BLaER1 treated with 17β-estradiol and CSF1 and Interleukin-3, amounts not matched to agents 10 nM and 100 nM (cell line): ENCODE data around the gene GRHL1.

Source experiments
- H3K27ac ChIP-seq, 11 experiments: shearing (Covaris generic); formaldehyde crosslinking; 2 replicates each; pipeline ENCODE4 v1.8.1; 2022
- H3K27me3 ChIP-seq, 11 experiments: shearing (Covaris generic); formaldehyde crosslinking; 2 replicates each; pipeline ENCODE4 v1.8.1; 2022
- H3K36me3 ChIP-seq, 11 experiments: shearing (Covaris generic); formaldehyde crosslinking; 2 replicates each; pipeline ENCODE4 v1.8.1; 2022
- H3K4me1 ChIP-seq, 10 experiments: shearing (Covaris generic); formaldehyde crosslinking; 2 replicates each; pipeline ENCODE4 v1.8.1; 2022
- H3K4me2 ChIP-seq, 11 experiments: shearing (Covaris generic); formaldehyde crosslinking; 2 replicates each; pipeline ENCODE4 v1.8.1; 2022
- H3K4me3 ChIP-seq, 10 experiments: shearing (Covaris generic); formaldehyde crosslinking; 2 replicates each; pipeline ENCODE4 v1.8.1; 2022
- H3K9ac ChIP-seq, 11 experiments: shearing (Covaris generic); formaldehyde crosslinking; 2 replicates each; pipeline ENCODE4 v1.8.1; 2022
- H3K9me3 ChIP-seq, 11 experiments: shearing (Covaris generic); formaldehyde crosslinking; replicated peaks in 1 of 11; 2 replicates each; pipeline ENCODE4 v1.8.1; 2022
- H4K20me1 ChIP-seq, 11 experiments: shearing (Covaris generic); formaldehyde crosslinking; 2 replicates each; pipeline ENCODE4 v1.8.1; 2022
- Cebpa-rat ChIP-seq, 11 experiments: shearing (Covaris generic); IDR thresholded peaks; 2 replicates each; pipeline ENCODE4 v1.8.1; 2022

The GRHL1 gene

DNA sequence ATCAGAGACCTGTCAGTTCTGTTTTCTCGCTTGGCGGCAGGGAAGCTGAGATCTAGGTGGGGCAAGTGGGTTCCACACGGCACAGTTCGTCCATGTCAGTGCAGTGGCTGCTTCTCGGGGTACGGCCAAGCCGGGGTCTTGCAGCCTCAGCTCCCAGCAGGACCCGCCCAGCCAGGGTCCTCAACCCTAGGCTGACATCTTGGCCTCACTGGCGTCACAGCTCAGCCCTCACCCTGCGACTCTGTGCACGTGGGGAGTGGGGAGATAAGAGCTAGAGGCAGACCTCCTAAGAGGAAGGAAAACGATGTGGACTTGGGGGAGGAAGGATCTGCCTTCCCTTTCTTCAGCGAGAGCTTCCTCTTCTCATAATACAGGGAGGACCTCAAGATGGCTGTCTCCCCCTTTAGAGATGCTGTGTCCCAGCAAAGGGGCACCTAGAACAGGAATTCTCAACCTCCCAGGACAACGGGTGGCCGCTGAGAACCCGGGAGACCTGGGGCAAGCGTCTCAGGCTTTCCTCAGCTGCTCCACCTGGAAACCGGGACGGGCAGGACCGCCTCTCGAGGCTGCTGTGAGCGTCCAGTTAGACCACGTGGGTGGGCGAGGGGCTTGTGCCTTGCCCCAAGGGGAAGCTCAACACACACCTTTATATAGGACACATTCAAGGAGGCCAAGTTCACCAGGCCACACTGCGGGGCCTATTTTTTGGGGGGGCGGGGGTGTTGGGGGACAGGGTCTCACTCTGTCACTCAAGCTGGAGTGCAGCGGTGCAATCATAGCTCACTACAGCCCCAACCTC lies 68.3 kb downstream of the GRHL1 start:
- Histone ChIP-seq H3K36me3 (no peaks in the 10 kb centered on the region), H3K27me3 (no peaks in the 10 kb centered on the region), H3K4me1 (peaks cover 0 to 11% (median 8%) of the 10 kb centered on the region in 10 experiments; a peak in 11 of 20 replicates), H3K4me3 (no peak overlapping the region), H4K20me1 (no peaks in the 10 kb centered on the region), H3K4me2 (peak overlapping the region in 6 of 11 experiments; percentile 18 to 60 (median 44); a peak in 10 of 22 replicates), H3K9me3 (peaks cover 0 to 13% (median 8%) of the 10 kb centered on the region in 11 experiments; a peak in 10 of 22 replicates), H3K27ac (no peak overlapping the region; a peak in 1 of 22 replicates), H3K9ac (no peak overlapping the region)
- no peak for TF ChIP-seq Cebpa-rat (IDR thresholded peaks at IDR 0.05)

GRCh38 chr2:10022041-10022421 lies 70.5 kb downstream of the GRHL1 start:
- Histone ChIP-seq H3K9me3 (peaks cover 0 to 10% (median 7%) of the 10 kb centered on the region in 11 experiments; a peak in 10 of 22 replicates), H3K36me3 (no peaks in the 10 kb centered on the region), H3K27me3 (no peaks in the 10 kb centered on the region), H3K9ac (no peak overlapping the region), H3K4me1 (peaks cover 0 to 11% (median 8%) of the 10 kb centered on the region in 10 experiments; a peak in 11 of 20 replicates), H3K27ac (no peak overlapping the region), H4K20me1 (no peaks in the 10 kb centered on the region), H3K4me3 (no peak overlapping the region), H3K4me2 (no peak overlapping the region)
- TF ChIP-seq Cebpa-rat (IDR thresholded peaks at IDR 0.05): no peak

- Histone ChIP-seq H3K27me3 (no peaks in the 10 kb centered on the region), H3K36me3 (no peaks in the 10 kb centered on the region), H4K20me1 (no peaks in the 10 kb centered on the region), H3K9ac (no peak overlapping the region), H3K9me3 (peaks cover 0 to 6% (median 3%) of the 10 kb centered on the region in 11 experiments; a peak in 10 of 22 replicates), H3K4me2 (no peak overlapping the region), H3K4me3 (no peak overlapping the region), H3K4me1 (peaks cover 0 to 14% (median 8%) of the 10 kb centered on the region in 10 experiments; a peak in 11 of 20 replicates), H3K27ac (no peak overlapping the region)
- TF ChIP-seq Cebpa-rat (IDR thresholded peaks at IDR 0.05): no peak
Measured at GRCh38 chr2:10022445-10022844, 71.0 kb downstream of the GRHL1 start.

DNA sequence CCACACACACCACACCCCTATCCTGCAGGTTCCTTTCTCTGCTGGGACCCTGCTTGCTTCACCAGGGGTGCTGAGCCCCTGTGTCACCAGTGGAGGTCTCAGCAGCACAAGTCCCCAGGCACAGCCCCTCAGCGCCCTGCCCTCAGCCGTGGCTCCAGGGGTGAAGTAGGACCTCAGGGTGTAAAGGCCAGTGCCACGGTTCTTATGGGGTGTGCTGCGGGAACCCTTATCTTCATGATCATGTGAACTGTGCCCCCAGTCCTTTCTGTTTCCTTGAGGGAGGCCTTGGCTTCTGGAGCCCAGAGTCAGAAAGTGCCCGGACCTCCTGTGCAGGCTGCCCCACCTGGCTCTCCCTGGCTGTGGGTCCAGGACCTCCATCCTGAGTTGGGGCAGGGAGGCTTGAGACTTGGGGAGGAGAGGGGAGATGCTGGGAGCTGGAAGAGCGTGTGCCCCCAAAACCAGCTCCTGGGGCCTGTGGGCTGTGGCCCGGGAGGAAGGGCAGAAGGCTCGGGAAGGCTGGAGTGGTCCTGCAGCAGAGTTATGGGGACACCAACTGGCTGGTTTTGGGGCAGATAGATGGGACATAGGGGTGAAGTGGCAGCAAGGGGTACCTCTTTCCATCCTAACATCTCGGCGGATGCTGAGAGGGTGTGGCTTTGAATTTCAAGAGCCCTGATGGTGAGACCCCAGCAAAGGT lies 71.6 kb downstream of the GRHL1 start:
- Histone ChIP-seq H3K36me3 (no peaks in the 10 kb centered on the region), H3K4me1 (peaks cover 2 to 21% (median 12%) of the 10 kb centered on the region in 10 experiments; a peak in 14 of 20 replicates), H3K4me3 (no peak overlapping the region), H3K9ac (no peak overlapping the region), H3K9me3 (no peaks in the 10 kb centered on the region; a peak in 1 of 22 replicates), H4K20me1 (no peaks in the 10 kb centered on the region), H3K27me3 (no peaks in the 10 kb centered on the region), H3K4me2 (no peak overlapping the region), H3K27ac (no peak overlapping the region)
- TF ChIP-seq Cebpa-rat (IDR thresholded peaks at IDR 0.05): no peak

DNA sequence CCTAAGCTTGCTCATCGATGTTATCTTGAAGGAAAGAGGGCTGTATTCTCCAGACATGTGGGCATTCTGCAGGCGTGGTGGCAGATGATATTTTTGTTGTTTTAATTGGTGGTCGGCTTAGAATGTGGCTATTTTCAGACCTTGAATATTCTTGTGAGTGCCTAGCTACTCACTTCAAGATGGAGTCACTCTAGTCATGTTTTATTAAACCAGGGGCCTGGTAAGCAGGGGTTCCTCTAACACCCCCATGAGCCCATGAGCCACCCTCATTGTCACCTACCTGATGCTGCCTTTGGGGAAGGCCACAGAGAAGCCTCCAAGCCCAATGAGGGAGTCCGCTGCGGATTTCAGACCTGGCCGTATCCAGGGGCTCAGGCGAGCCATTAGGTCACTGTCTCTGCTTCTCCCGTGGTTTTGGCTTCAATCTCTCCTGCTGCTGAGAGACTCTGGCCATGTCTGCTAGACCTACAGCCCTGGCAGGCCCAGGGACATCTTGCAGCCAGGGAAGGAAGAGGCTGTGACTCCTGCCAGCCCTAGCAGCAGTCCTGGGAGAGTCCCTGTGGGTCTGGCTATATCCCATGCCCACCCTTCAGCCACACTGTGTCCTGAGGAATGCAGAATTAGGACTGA lies 75.6 kb downstream of the GRHL1 start:
- H3K4me1 ChIP-seq: peaks cover 26 to 50% (median 35%) of the 10 kb centered on the region in 10 experiments
- no peaks in the 10 kb centered on the region for H3K36me3 ChIP-seq
- no peaks in the 10 kb centered on the region for H4K20me1 ChIP-seq
- H3K27me3 ChIP-seq: no peaks in the 10 kb centered on the region
- no peak for TF ChIP-seq Cebpa-rat (IDR thresholded peaks at IDR 0.05)
- no peak overlapping the region for H3K4me3 ChIP-seq
- H3K9ac ChIP-seq: 0 out of 22 replicates have a peak overlapping the region, but pooled peaks of 1 of the 11 experiments have one; percentile 2
- H3K27ac ChIP-seq: peak overlapping the region in 1 of 11 experiments; percentile 17; a peak in 1 of 22 replicates
- no peak overlapping the region; a peak in 3 of 22 replicates for H3K4me2 ChIP-seq
- no peaks in the 10 kb centered on the region for H3K9me3 ChIP-seq

DNA sequence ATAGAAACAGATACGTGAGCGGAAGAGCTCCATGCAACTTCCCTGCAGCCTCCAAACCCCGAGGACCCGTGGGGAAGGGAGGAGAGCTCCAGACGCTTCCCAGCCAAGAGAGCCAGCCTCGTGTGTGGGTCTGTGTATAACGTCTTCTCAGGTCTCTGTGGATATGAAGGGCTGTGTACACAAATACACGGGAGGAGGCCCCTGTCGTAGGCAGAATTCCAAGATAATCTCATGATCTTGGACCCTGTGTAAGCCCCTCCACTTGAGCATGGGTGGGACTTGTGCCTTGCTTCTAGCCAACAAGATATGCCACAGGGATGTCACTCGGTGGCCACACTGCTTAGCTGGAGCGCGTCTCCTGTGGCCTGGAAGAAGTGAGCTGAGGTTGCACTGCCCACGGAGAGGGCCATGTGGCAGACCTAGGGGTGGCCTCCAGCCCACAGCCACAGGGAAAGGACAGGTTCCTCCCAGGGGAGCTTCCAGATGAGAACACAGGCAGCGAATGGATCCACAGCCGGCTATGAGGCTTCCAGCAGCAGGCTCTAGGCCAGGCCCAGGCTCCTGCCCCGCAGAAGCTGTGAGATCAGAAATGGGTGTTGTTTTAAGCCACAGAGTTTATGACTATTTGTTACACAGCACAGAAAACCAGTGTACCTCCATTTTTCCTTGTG lies 76.3 kb downstream of the GRHL1 start:
- Histone ChIP-seq H4K20me1 (no peaks in the 10 kb centered on the region), H3K27ac (peak overlapping the region in 7 of 11 experiments; percentile 68 to 93 (median 85); a peak in 11 of 22 replicates), H3K4me2 (peak overlapping the region in 10 of 11 experiments; percentile 71 to 98 (median 88); a peak in 13 of 22 replicates), H3K9me3 (no peaks in the 10 kb centered on the region), H3K4me3 (no peak overlapping the region), H3K27me3 (no peaks in the 10 kb centered on the region), H3K4me1 (peaks cover 26 to 58% (median 36%) of the 10 kb centered on the region in 10 experiments), H3K36me3 (no peaks in the 10 kb centered on the region), H3K9ac (peak overlapping the region in 3 of 11 experiments; percentile 17 to 86 (median 84); a peak in 2 of 22 replicates)
- no peak for TF ChIP-seq Cebpa-rat (IDR thresholded peaks at IDR 0.05)

DNA sequence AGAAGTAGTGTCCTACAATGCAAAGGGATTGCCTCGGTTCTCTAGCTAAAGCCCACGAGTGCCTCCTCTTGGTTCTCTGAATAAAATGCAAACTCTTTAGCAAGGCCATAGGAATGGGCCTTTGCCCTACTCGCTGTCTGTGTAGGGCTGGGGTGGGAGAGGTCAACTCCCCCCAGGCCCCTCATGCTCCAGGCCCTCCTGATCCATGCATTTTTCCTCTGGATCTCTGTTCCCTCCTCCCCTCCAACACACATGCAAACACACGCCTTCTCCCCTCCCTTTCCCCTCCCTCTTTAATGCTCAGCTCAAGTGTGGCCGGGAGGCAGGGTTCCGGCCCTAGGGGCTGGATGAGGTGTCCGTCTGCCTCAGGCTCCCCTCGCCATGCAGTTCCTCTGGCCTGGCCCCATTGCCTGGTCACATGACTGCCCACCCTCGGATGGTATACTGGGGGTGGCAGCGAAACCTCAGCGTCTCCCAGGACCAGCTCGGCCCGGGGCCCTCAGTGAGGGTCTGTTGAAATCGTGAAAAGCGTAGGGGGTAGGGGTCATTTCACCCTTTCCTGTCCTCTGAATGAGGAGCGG lies 77.0 kb downstream of the GRHL1 start:
- Histone ChIP-seq H4K20me1 (no peaks in the 10 kb centered on the region), H3K4me1 (peaks cover 26 to 65% (median 39%) of the 10 kb centered on the region in 10 experiments), H3K27ac (peak overlapping the region in 10 of 11 experiments; percentile 37 to 93 (median 76); a peak in 15 of 22 replicates), H3K27me3 (no peaks in the 10 kb centered on the region), H3K9ac (peak overlapping the region in 10 of 11 experiments; percentile 58 to 86 (median 75); a peak in 16 of 22 replicates), H3K4me3 (peak overlapping the region in 4 of 10 experiments; percentile 7 to 61 (median 41); a peak in 4 of 20 replicates), H3K9me3 (no peaks in the 10 kb centered on the region), H3K36me3 (no peaks in the 10 kb centered on the region), H3K4me2 (peak overlapping the region; percentile 71 to 98 (median 87))
- no peak for TF ChIP-seq Cebpa-rat (IDR thresholded peaks at IDR 0.05)
